Activated T-cell treated with anti-CD3 and anti-CD28 coated beads, Interleukin-2, amount 50 U/mL, for 1 hour (primary cell): ENCODE results near the gene THRB.

Source experiments
- DNase-seq: peaks from one replicate; pipeline ENCODE4 v3.0.0-alpha.2; 2020

The THRB gene

DNA sequence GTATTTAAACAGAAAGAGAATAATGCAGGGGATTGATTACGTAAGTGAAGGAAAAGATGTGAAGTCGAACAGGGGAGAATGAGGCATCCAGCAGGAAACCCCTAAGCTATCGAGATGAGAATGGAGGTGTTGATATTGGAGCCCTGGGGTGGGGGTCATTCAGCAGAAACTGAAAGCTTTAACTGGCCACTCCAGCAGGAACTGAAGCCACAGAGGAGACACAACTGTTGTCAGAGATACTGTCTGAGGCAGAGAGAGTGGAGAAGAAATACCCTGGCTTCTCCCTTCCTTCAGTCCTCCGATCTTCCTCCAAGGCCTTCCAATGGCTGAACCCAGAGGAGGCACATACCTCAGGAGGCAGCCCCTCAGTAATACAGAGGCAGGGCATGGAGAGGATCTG lies 152.4 kb downstream of the THRB start:
- no peak for DNase-seq

- DNase-seq = no peak
Observed at GRCh38 chr3:24341668-24342067, 153.0 kb downstream of the THRB start.

DNA sequence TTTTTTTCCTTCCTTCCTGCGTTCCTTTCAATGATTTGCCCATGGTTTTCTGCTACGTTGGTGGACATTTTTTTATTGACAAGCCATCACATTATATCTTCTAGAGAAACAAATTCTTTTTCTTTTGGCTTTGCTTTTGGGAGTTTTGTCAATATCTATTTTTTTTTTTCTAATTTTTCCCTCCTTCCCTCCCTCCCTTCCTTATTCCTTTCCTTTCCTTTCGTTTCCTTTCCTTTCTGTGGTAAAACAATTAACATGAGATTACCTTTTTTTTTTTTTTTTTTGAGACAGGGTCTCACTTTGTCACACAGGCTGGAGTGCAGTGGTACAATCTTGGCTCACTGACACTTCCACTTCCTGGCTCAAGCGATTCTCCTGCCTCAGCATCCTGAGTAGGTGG lies 153.7 kb downstream of the THRB start:
- no peak for DNase-seq

DNA sequence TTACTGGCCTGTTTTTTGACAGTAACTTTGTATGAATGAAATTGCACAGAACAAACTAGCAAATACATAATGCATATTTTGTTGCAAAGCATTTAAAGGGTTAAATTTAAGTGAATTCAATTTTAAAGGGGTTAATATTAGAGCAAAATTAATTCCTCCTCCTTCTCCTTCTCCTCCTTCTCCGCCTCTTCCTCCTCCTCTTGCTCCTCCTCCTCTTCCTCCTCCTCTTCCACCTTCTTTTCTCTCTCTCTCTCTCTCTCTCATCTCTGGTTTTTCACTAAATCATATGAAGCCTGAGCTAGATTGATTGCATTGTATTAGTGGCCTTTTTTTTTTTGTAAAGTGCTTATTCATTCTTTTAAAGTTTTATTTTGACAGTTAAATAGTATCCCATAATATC lies 154.5 kb downstream of the THRB start:
- DNase-seq = no peak

DNA sequence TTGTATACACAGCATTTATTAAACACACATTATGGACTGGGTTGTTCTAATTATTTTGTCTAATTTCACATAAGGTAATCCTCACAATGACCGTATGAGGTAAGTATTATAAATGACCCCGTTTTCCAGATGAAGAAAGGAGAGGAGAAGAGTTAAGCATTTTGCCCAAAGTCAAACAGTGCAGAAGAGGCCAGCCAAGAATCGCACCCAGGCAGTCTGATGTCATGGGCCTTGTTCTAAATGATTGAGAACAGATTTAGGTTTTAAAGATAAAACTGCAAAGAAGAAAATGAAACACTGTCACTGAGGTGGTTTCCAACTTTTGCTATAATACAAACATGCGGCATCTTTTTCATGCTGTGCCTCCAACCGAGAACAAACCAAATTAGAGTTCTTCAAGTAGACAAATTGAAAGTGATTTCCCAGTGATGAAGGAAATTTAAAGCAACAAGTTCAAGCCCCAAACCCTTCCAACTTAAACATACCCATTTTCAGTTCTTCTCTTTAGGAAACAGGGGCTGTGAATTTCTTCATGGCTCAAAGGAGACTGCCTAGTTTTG lies 155.3 kb downstream of the THRB start:
- no peak for DNase-seq

- no peak for DNase-seq
Observed at GRCh38 chr3:24338409-24339130, 156.1 kb downstream of the THRB start.

DNA sequence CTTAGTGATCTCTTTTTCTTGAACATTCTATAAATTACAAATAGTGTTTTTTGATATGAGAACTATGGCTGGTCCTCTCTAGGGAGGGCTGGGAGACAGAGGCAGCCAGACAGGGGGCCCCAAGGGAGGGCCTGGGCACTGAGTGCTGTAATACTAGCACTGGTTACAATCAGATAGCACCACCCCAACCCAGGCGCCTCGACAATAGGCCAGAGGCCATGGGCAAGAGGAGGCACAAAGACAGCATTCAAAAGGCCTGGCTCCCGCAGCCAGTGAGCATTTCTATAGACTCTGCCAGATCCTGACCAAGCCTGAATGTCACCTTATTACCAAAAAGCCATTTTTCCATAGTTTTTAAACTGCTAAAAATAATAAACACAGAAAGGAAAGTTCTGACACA lies 158.5 kb downstream of the THRB start:
- no peak for DNase-seq

DNA sequence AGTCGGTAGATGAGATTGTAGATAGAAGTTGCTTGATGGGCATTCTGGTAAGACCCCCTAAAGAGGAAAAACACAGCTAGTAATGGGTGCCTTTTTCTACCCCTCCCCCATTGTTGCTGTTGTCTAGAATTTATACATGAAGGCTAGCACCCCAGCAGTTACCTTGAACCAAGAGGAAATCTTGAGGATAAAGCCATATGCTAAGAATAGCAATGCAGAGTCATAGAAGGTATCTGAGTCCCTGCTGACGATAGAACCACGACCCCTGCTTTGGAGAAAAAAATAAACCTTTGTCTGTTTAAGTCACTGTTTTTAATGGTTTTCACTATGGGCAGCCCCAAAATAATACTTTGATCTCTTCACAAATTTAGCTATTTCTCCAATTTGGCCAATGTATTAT lies 162.6 kb downstream of the THRB start:
- DNase-seq = no peak

- DNase-seq = no peak
Observed at GRCh38 chr3:24323272-24323671, 171.4 kb downstream of the THRB start.

DNA sequence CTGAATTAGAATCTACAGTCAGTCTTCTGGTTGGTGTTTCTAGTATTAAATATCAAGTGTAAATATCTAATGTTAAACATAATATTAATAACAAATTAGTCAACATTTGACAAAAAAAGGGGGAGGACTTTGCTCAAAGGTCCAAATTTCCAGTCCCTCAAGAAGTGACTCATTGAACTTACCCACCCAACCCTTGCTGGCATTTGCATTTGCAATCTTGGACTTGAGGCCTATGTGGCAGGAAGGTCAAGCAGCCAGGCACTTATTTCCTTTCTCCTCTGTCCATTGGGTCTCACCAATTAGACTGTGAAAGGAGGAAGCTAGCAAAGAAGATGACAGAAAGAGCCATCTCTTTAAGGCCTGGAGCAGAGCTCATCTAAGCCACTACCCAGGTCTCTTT lies 174.0 kb downstream of the THRB start:
- no peak for DNase-seq

DNA sequence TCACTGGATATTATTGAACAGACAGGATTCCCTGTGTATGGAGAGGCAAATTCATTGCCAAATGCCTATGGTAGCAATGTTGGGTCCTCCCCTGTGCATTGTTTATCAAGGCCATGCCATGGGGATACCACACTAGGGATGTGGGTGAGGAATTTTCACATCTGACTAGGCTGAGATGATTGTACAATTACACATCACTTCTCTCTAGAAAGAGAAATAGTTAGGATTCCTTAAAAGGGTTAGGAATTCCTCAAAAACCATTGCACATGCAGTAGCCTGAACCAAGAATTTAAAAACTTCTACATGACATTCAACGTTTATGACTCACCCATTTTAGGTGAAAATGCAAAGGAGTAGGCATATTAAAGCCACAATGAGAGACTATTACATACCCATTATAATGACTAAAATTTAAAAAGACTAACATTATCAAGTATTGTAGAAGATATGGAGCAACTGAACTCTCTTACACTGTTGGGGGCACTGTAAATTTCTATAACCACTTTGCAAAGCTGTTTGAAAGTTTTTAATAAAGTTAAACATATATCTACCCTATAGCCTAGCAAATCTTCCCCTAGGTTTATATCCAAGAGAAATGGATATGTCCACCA lies 175.9 kb downstream of the THRB start:
- no peak for DNase-seq

- DNase-seq = no peak
Observed at GRCh38 chr3:24316887-24317383, 177.7 kb downstream of the THRB start.

DNA sequence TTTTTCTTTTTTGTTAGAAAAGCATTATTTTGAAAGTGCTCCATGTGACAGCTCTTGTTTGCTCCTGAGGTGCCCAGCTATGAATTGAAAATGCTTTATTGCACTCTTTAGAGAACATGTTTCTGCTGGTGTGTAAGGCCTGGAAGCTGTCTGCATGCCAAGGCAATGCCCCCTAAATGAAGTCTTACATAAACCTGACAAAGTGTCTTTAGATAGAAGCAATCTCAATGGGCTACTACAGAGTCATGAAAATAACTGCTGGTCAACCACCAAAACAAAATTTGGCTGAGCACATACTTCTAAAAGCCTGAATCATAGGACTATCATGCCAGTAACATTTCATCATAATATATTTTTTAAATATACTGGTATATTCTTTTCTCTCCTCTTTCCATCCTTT lies 178.7 kb downstream of the THRB start:
- no peak for DNase-seq

DNA sequence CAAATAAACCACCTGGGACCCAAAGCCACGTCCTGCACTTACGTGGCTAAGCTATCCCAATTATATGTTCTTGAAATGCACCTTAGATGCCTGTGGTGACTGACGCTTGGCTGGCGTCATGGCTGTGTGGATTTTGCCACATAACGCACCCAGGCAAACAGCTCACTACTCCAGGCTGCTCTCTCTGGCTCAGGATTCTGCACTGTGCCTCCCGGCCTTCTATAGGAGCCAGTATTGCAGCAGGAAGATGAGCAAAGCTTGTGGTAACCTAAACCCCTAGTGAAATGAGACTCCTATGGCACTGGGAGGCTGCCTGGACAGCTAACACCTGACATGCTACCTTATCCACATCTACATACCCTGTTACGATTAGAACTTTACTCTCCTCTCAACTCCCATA lies 179.3 kb downstream of the THRB start:
- no peak for DNase-seq

DNA sequence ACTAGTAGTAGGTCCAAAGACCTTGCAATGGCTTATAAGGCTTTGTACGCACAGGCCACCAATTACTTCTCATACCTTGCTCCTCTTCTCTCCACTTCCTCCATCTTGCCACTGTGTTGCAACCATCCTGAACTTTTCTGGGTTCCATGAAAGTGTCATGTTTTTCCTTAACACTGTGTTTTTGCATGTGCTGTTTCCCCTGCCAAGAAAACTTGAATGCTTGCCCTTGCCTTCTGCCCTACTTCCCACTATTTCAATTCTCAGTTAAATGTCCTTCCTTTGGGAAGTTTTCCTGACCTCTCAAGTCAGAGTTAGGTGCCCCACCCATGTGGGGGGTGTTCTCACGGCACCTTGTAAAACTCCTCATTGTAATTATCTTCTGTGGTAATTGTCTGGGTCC lies 182.8 kb downstream of the THRB start:
- DNase-seq = no peak

DNA sequence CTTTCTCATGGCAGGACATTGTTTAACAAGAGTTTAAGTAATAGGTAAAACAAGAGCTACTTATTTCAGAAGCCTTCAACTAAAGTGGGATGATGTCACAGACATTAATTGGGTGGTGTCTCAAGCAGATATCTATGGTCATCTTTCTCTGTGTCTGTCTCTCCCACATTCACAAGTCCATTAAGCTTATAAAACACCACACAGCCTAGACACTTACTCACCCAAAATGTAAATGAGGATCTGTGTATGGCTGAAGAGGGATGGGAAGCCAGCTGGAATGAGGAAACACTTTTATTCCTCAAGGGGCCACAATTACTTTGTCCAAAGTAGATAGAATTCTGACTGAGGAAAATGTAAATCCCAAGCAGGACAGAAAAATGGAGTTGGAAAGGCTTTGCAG lies 183.8 kb downstream of the THRB start:
- DNase-seq = no peak

DNA sequence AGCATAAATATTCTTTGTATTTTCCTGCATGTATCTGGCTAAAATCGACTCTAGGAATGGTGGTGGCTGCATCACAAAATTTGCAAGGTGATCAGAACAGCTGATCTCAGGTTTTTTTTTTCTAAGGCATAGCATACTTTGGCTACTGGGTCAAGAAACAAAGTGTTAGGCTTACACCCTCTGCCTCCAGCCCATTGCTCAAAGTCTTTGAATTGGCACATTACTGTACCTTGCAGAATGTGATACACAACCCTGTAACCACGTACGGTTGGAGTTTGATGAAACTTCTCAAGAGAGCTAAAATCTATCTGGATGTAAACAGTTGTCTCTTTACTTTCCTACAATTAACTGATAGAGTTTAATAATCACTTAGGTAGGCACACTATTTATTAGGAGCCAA lies 188.1 kb downstream of the THRB start:
- no peak for DNase-seq

DNA sequence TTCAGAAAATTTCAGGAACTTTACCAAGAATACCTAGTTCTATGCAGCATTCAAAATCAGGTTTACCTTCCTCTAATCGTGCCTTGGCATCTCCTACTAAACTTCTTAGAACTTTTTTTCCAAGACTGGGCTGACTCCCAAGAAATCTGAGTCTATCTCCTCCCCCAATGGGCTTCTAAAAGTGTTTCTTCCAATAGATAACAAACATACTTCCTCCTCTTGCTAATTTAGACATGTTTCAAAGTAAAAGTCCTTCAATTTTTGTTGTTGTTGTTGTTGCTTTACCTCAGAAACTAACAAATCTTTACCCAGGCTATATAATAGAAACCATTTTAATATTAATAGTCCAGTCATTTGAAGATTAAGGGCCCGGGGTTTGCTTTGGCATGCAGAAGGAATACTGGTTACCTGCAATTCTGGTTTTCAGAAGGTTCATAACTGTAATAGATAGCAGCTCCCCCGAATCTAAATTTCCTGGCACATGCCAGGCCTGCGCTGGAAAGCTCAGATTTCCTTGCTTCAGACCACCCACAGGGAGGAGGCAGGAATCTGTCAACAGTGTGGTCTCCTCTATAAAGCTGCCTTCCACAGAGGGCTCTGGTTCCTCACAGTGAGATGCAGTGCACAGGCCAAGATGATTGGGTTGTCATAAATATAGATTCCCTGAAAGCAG lies 188.7 kb downstream of the THRB start:
- DNase-seq = no peak

DNA sequence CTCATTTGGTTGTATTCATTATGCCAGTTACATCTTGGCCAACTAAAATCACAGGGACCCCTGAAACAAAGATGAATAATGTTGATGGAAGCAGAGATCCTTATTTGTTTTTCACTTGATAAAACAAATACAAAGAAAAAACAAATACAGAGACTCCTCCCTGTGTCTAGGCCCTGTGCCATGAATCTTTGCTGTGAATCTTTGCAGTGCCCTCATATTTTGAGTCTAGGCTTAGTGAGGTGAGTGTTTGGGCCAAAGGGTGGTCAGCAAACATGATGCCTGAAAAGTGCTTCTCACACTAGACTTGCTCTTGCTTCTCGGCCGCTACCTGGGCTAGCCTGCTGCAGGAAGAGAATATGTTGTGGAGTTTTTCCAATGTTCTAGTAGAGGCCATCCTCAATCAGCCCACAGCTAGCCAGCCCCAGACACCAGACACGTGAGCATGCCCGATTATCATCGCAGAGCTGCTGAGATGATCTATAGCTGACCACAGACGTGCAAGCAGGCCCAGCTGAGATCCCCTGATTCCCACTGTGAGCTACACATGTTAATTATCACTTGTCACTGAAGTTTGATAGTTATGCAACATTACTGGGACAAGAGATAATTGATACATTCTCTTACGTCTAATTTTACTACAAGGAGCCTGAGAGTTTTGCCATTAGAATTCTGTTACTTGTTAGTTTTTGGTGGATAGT lies 191.4 kb downstream of the THRB start:
- no peak for DNase-seq

DNA sequence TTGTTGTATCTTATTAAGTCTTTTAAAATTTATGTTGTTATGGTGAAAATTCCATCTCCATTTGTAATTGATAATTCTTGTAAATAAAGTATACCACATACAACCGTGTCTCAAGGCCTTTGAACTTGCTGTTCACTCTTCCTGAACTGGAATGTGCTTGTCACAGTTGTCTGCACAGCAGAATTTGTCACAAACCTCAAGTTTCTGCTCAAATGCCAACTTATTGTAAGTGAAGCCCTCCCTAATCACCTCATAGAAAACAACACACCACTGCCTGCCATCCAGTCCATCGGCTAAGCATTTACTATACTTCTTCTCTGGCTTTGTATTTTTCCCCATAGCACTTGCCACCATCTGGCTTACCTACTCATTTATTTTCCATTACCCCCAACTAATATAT lies 192.3 kb downstream of the THRB start:
- DNase-seq = no peak

GRCh38 chr3:24300949-24301348 lies 193.7 kb downstream of the THRB start:
- DNase-seq = no peak

- DNase-seq = no peak
Observed at GRCh38 chr3:24299806-24300626, 194.6 kb downstream of the THRB start.
